ENCODE measurements around the gene PPP1R3E.

GRCh38 chr14:23316300-23316699 is 13.6 kb upstream of the PPP1R3E start:
- TF ChIP-seq EZH2 (IDR thresholded peaks at IDR 0.05; ENCODE audit: low read length, missing control alignments), result no peak
- TF ChIP-seq, protein P1, sequence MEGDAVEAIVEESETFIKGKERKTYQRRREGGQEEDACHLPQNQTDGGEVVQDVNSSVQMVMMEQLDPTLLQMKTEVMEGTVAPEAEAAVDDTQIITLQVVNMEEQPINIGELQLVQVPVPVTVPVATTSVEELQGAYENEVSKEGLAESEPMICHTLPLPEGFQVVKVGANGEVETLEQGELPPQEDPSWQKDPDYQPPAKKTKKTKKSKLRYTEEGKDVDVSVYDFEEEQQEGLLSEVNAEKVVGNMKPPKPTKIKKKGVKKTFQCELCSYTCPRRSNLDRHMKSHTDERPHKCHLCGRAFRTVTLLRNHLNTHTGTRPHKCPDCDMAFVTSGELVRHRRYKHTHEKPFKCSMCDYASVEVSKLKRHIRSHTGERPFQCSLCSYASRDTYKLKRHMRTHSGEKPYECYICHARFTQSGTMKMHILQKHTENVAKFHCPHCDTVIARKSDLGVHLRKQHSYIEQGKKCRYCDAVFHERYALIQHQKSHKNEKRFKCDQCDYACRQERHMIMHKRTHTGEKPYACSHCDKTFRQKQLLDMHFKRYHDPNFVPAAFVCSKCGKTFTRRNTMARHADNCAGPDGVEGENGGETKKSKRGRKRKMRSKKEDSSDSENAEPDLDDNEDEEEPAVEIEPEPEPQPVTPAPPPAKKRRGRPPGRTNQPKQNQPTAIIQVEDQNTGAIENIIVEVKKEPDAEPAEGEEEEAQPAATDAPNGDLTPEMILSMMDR (conservative IDR thresholded peaks at IDR 0.05 in 1 of 2, IDR thresholded peaks at IDR 0.05 in 1 of 2; ENCODE audit: low read depth in 1 of 2, low read length in 2 of 2), result no peak

Measured in fibroblast of lung (primary cell).